Measurements from ENCODE around the gene AUTS2.

The AUTS2 gene

GRCh38 chr7:69959789-69960499, 361.7 kb downstream of the AUTS2 start:
- no peak for DNase-seq

- no peak for DNase-seq
These were observed 363.2 kb downstream of the AUTS2 start for GRCh38 chr7:69961436-69961835.

GRCh38 chr7:69962186-69963065, 364.2 kb downstream of the AUTS2 start:
- DNase-seq, result no peak

- DNase-seq, result no peak
These were observed 365.1 kb downstream of the AUTS2 start for GRCh38 chr7:69963393-69963792.

- DNase-seq, result no peak
These were observed 368.7 kb downstream of the AUTS2 start for GRCh38 chr7:69966766-69967591.

GRCh38 chr7:69967689-69968450, 369.6 kb downstream of the AUTS2 start:
- no peak for DNase-seq

- no peak for DNase-seq
These were observed 370.8 kb downstream of the AUTS2 start for GRCh38 chr7:69968969-69969556.

GRCh38 chr7:69981646-69982045, 383.4 kb downstream of the AUTS2 start:
- no peak for DNase-seq

GRCh38 chr7:69982197-69982596, 383.9 kb downstream of the AUTS2 start:
- no peak for DNase-seq

- DNase-seq, result no peak
These were observed 391.3 kb downstream of the AUTS2 start for GRCh38 chr7:69989551-69989950.

GRCh38 chr7:69992938-69993337, 394.7 kb downstream of the AUTS2 start:
- no peak for DNase-seq

- no peak for DNase-seq
These were observed 395.9 kb downstream of the AUTS2 start for GRCh38 chr7:69994218-69994617.

GRCh38 chr7:69994886-69995542, 396.7 kb downstream of the AUTS2 start:
- no peak for DNase-seq

- no peak for DNase-seq
These were observed 397.8 kb downstream of the AUTS2 start for GRCh38 chr7:69996121-69996520.

GRCh38 chr7:70000737-70001348, 402.6 kb downstream of the AUTS2 start:
- no peak for DNase-seq

- no peak for DNase-seq
These were observed 407.2 kb downstream of the AUTS2 start for GRCh38 chr7:70005480-70005879.

- no peak for DNase-seq
These were observed 407.6 kb downstream of the AUTS2 start for GRCh38 chr7:70005891-70006260.

- no peak for DNase-seq
These were observed 408.1 kb downstream of the AUTS2 start for GRCh38 chr7:70006261-70006920.

GRCh38 chr7:70008466-70008865, 410.2 kb downstream of the AUTS2 start:
- DNase-seq, result no peak

- DNase-seq, result no peak
These were observed 416.4 kb downstream of the AUTS2 start for GRCh38 chr7:70014472-70015177.

Measured in stimulated activated CD4-positive, alpha-beta T cell treated with anti-CD3 and anti-CD28 coated beads, Interleukin-4, amount 100 ng/mL, for 1 hour (primary cell).